Common myeloid progenitor, CD34-positive (primary cell): ENCODE data around the gene CDH23.

Experiments
- CTCF ChIA-PET: fragments of 350-600 bp; sonication (Branson Sonifier 250); formaldehyde crosslinking; loops from one replicate; lab custom pipeline; 2021; ENCODE audit warnings: antibody characterized with exemption; lab: Charles Lee
- POLR2A ChIA-PET: fragments of 350-600 bp; sonication (Branson Sonifier 250); formaldehyde crosslinking; loops from one replicate; lab custom pipeline; 2021; ENCODE audit warnings: antibody characterized with exemption; lab: Charles Lee
- DNase-seq, 3 donors: peaks; one replicate each; pipeline versions ENCODE4 v3.0.0 to v3.0.0-alpha.2; 2013
- H3K27ac ChIP-seq, 2 experiments: 1 replicate in 1 of 2; 2 replicates in 1 of 2; pipeline ENCODE4 v1.7.0; 2013; ENCODE audit warnings: inconsistent platforms in 2 of 2, low read length in 2 of 2, mild to moderate bottlenecking in 2 of 2, low read depth in 1 of 2, moderate library complexity in 1 of 2; ENCODE audit not compliant: severe bottlenecking in 2 of 2, insufficient read depth in 1 of 2, poor library complexity in 1 of 2
- H3K27me3 ChIP-seq, 5 experiments: replicated peaks in 2 of 5; 1 replicate in 3 of 5; 2 replicates in 2 of 5; pipeline versions ENCODE4 v1.6.1 to v1.7.0; 2013; ENCODE audit warnings: low read length in 4 of 5, mild to moderate bottlenecking in 2 of 5, moderate library complexity in 2 of 5, inconsistent platforms in 1 of 5; ENCODE audit not compliant: insufficient read depth in 5 of 5, control insufficient read depth in 4 of 5
- H3K36me3 ChIP-seq, 4 experiments: 1 replicate in 2 of 4; 2 replicates in 2 of 4; pipeline versions ENCODE4 v1.6.1 to v1.7.0; 2013; ENCODE audit warnings: low read length in 3 of 4, control low read depth in 1 of 4, mild to moderate bottlenecking in 1 of 4; ENCODE audit not compliant: control insufficient read depth in 4 of 4, insufficient read depth in 4 of 4
- H3K4me1 ChIP-seq, 4 experiments: 1 replicate in 3 of 4; 2 replicates in 1 of 4; pipeline versions ENCODE4 v1.6.1 to v1.7.1; 2013; ENCODE audit warnings: low read length in 3 of 4, mild to moderate bottlenecking in 3 of 4, control low read depth in 1 of 4, inconsistent platforms in 1 of 4, moderate library complexity in 1 of 4; ENCODE audit not compliant: control insufficient read depth in 4 of 4, insufficient read depth in 4 of 4; ENCODE audit errors: control extremely low read depth in 1 of 4
- H3K4me3 ChIP-seq, 7 experiments: 1 replicate in 4 of 7; 2 replicates in 3 of 7; pipeline versions ENCODE4 v1.5.1 to v1.7.0; 2013; ENCODE audit warnings: mild to moderate bottlenecking in 7 of 7, low read length in 6 of 7, moderate library complexity in 6 of 7, inconsistent platforms in 2 of 7, low read depth in 2 of 7, control low read depth in 1 of 7; ENCODE audit not compliant: insufficient read depth in 4 of 7, control insufficient read depth in 1 of 7; ENCODE audit errors: extremely low read depth in 1 of 7
- H3K9me3 ChIP-seq, 5 experiments: 1 replicate in 4 of 5; 2 replicates in 1 of 5; pipeline versions ENCODE4 v1.6.1 to v1.7.1; 2013; ENCODE audit warnings: low read length in 4 of 5, mild to moderate bottlenecking in 2 of 5, inconsistent platforms in 1 of 5, low read depth in 1 of 5, moderate library complexity in 1 of 5; ENCODE audit not compliant: control insufficient read depth in 4 of 5, insufficient read depth in 2 of 5; ENCODE audit errors: control extremely low read depth in 1 of 5
- WGBS: methylation state at CpG from one replicate; pipeline ENCODE4 v1.1.5; 2013; ENCODE audit not compliant: insufficient coverage; 5-methylcytosine and 5-hydroxymethylcytosine counted together

Gene CDH23

GRCh38 chr10:71838264-71839211 lies 441.8 kb downstream of the CDH23 start:
- Histone ChIP-seq H3K27me3 (no peaks in the 10 kb centered on the region), H3K9me3 (no peaks in the 10 kb centered on the region), H3K27ac (no peak overlapping the region), H3K4me3 (no peak overlapping the region), H3K36me3 (peaks cover 2 to 17% (median 7%) of the 10 kb centered on the region in 4 experiments), H3K4me1 (peaks cover 0 to 14% (median 12%) of the 10 kb centered on the region in 4 experiments)
- 87% methylated on average over 13 of the region's 14 CpGs for WGBS
- no peak for DNase-seq
- POLR2A ChIA-PET: interaction anchor here (0.6 to 1.3 kb wide), 3 partner anchors 11 to 21 kb away, joined by 3 to 4 read pairs (median 3); partner anchors contain the start of gene PSAP
- CTCF ChIA-PET: interaction anchor here (0.7 to 10.2 kb wide), 12 partner anchors 8 to 210 kb away, joined by 3 to 129 read pairs (median 6); partner anchors contain the start of gene PSAP

DNA sequence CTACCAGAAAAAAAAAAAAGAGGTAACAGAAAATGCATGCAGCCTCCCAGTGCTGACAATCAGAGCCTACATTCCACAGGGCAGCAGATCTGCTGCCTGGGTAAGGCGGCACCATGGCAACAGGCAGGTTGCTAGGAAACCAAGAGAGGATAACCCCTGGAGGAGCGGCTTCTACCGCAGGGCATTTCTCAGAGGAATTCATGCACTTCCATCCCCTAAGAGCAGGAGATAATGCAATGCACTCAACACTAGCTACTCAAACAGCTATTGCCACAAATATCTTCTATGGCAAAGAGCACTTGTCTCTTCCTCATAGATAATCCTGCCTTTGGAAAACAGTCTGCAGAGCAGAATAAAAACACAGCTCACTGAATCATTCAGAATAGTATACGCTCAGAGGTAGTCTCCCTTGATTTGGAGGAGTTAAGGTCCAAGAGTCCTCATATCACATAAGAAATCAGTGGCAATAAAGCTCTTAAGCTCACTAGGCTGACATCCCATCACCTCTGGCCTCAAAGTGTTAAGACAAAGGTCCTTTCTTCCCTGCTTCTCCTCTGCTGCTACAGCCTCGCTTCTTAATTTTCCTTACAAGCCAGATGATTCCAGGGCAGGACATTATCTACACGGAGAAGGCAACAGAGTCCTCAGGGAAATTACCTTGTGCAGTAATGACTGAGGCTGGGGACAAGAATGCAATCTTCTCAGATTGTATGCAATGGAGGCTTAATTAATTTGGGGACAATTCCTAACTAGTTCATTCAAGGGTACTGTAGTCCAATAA lies 443.6 kb downstream of the CDH23 start:
- Histone ChIP-seq H3K4me3 (no peak overlapping the region), H3K27me3 (no peaks in the 10 kb centered on the region), H3K9me3 (no peaks in the 10 kb centered on the region), H3K27ac (no peak overlapping the region), H3K4me1 (peaks cover 0 to 24% (median 17%) of the 10 kb centered on the region in 4 experiments), H3K36me3 (peaks cover 2 to 10% (median 3%) of the 10 kb centered on the region in 4 experiments)
- ChIA-PET CTCF (interaction anchor here (0.9 to 10.2 kb wide), 3 partner anchors 39 to 209 kb away, joined by 3 to 129 read pairs (median 3); no protein-coding TSS in a partner anchor), POLR2A (interaction anchor here (1.2 kb wide), 1 partner anchor 11 kb away, joined by 4 read pairs; the partner anchor contains the start of gene PSAP)
- peak in 2 of 3 donors; percentile 36 to 49 for DNase-seq
- 85% methylated on average over 6 of the region's 6 CpGs for whole genome bisulfite sequencing

DNA sequence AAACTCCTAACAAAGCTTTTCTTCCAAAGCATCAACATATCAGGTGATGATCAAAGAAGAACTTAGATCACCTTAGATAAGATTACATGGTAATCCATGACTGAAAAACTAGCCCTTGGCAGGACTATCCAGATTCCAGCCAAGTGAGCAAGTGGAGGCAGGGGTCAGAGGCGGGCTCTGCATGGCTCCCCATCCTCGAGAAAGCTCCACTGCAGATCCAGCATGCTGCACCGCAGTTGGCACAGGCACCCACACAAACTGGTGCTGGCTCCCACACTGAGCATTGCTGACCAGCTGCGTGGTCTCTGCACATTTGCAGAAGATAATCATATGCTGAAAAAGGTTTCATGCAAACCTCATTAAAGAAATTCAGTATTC lies 444.2 kb downstream of the CDH23 start:
- ChIA-PET POLR2A (interaction anchor here (1.2 kb wide), 1 partner anchor 10 kb away, joined by 4 read pairs; the partner anchor contains the start of gene PSAP), CTCF (interaction anchor here (1.3 to 10.2 kb wide), 2 partner anchors 52 to 208 kb away, joined by 3 to 129 read pairs; no protein-coding TSS in a partner anchor)
- no peaks in the 10 kb centered on the region for H3K9me3 ChIP-seq
- H3K4me3 ChIP-seq: no peak overlapping the region
- peaks cover 0 to 24% (median 15%) of the 10 kb centered on the region in 4 experiments for H3K4me1 ChIP-seq
- WGBS: 90% methylated on average over 4 of the region's 4 CpGs
- no peak overlapping the region for H3K27ac ChIP-seq
- H3K27me3 ChIP-seq: no peaks in the 10 kb centered on the region
- peaks cover 2 to 10% (median 4%) of the 10 kb centered on the region in 4 experiments for H3K36me3 ChIP-seq
- DNase-seq: no peak

DNA sequence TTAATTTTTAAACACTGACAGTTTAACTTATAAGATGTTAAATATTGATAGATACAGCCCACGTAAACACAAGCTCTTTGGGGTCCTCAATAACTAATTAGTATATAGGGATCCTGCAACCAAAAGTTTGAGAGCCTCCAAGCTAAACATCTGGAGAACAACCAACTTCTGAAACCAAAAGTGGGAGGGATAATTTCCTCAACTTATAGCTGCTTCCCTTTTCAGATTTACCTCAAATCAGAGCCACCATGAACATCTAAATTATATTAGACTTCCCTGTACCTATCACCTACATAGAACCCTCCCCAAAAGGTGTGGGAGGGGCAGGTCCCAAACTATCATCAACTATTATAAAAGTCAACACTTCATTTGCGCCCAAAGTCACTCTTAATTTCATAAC lies 445.7 kb downstream of the CDH23 start:
- ChIA-PET POLR2A (no interaction called here), CTCF (interaction anchor here (0.7 to 10.2 kb wide), 4 partner anchors 9 to 62 kb away, joined by 3 to 129 read pairs (median 4); partner anchors contain the start of gene PSAP)
- Histone ChIP-seq H3K9me3 (no peaks in the 10 kb centered on the region), H3K36me3 (peaks cover 2 to 10% (median 4%) of the 10 kb centered on the region in 4 experiments), H3K4me1 (peaks cover 0 to 27% (median 8%) of the 10 kb centered on the region in 4 experiments), H3K27ac (no peak overlapping the region), H3K27me3 (no peaks in the 10 kb centered on the region), H3K4me3 (no peak overlapping the region)
- WGBS: no CpG with 5 or more reads among the region's 2 CpGs
- DNase-seq: no peak

- Histone ChIP-seq H3K4me1 (peaks cover 0 to 30% (median 8%) of the 10 kb centered on the region in 4 experiments), H3K27ac (no peak overlapping the region), H3K36me3 (peaks cover 2 to 5% (median 3%) of the 10 kb centered on the region in 4 experiments), H3K4me3 (no peak overlapping the region), H3K27me3 (no peaks in the 10 kb centered on the region), H3K9me3 (no peaks in the 10 kb centered on the region)
- ChIA-PET POLR2A (no interaction called here), CTCF (interaction anchor here (0.7 to 10.2 kb wide), 3 partner anchors 8 to 49 kb away, joined by 3 to 129 read pairs (median 4); partner anchors contain the start of gene PSAP)
- 94% methylated on average over 9 of the region's 14 CpGs for WGBS
- no peak for DNase-seq
Measured at GRCh38 chr10:71842856-71843686, 446.4 kb downstream of the CDH23 start.

- Histone ChIP-seq H3K27me3 (no peaks in the 10 kb centered on the region), H3K27ac (no peak overlapping the region), H3K4me3 (no peak overlapping the region), H3K9me3 (no peaks in the 10 kb centered on the region), H3K4me1 (peaks cover 0 to 36% (median 8%) of the 10 kb centered on the region in 4 experiments), H3K36me3 (peaks cover 0 to 5% (median 1%) of the 10 kb centered on the region in 4 experiments)
- ChIA-PET CTCF (interaction anchor here (0.9 to 1.9 kb wide), 3 partner anchors 8 to 35 kb away, joined by 4 to 5 read pairs (median 5); no protein-coding TSS in a partner anchor), POLR2A (interaction anchor here (0.6 to 0.7 kb wide), 3 partner anchors 22 to 116 kb away, joined by 3 read pairs; no protein-coding TSS in a partner anchor)
- 88% methylated on average over 1 of the region's 2 CpGs for WGBS
- no peak for DNase-seq
Measured at GRCh38 chr10:71844084-71844483, 447.4 kb downstream of the CDH23 start.
